ENCODE data around the gene ABCC8.

DNA sequence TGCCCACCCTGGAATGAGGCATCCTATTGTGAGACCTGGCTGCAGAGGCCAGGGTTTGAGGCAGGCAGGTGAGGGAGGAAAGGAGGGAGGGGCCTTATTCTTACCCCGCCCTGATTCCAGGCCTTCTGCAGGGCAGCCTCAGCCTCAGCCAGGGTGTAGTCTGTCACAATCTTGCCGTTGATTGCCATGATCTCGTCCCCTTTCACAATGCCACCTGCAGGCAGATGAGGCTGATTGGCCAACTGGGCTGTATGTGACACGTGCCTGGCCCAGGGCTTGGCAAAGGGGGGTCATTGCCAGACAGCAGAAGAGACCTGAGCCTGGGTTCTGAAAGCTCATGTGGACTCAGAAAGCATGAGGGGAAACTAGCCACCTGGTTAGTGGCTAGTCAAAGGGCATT, 21.4 kb upstream of the ABCC8 start:
- TF ChIP-seq, protein P1, sequence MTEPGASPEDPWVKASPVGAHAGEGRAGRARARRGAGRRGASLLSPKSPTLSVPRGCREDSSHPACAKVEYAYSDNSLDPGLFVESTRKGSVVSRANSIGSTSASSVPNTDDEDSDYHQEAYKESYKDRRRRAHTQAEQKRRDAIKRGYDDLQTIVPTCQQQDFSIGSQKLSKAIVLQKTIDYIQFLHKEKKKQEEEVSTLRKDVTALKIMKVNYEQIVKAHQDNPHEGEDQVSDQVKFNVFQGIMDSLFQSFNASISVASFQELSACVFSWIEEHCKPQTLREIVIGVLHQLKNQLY (CRISPR knock-in tag; IDR thresholded peaks at IDR 0.05), result no peak
- no peak for TF ChIP-seq SP1 (CRISPR knock-in tag; conservative IDR thresholded peaks at IDR 0.05)
- TF ChIP-seq, protein P2, sequence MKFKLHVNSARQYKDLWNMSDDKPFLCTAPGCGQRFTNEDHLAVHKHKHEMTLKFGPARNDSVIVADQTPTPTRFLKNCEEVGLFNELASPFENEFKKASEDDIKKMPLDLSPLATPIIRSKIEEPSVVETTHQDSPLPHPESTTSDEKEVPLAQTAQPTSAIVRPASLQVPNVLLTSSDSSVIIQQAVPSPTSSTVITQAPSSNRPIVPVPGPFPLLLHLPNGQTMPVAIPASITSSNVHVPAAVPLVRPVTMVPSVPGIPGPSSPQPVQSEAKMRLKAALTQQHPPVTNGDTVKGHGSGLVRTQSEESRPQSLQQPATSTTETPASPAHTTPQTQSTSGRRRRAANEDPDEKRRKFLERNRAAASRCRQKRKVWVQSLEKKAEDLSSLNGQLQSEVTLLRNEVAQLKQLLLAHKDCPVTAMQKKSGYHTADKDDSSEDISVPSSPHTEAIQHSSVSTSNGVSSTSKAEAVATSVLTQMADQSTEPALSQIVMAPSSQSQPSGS (CRISPR knock-in tag; IDR thresholded peaks at IDR 0.05; ENCODE audit: borderline replicate concordance, low read depth), result no peak
- TF ChIP-seq, protein P3, sequence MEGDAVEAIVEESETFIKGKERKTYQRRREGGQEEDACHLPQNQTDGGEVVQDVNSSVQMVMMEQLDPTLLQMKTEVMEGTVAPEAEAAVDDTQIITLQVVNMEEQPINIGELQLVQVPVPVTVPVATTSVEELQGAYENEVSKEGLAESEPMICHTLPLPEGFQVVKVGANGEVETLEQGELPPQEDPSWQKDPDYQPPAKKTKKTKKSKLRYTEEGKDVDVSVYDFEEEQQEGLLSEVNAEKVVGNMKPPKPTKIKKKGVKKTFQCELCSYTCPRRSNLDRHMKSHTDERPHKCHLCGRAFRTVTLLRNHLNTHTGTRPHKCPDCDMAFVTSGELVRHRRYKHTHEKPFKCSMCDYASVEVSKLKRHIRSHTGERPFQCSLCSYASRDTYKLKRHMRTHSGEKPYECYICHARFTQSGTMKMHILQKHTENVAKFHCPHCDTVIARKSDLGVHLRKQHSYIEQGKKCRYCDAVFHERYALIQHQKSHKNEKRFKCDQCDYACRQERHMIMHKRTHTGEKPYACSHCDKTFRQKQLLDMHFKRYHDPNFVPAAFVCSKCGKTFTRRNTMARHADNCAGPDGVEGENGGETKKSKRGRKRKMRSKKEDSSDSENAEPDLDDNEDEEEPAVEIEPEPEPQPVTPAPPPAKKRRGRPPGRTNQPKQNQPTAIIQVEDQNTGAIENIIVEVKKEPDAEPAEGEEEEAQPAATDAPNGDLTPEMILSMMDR (IDR thresholded peaks at IDR 0.05), result no peak
- TF ChIP-seq, protein P4, sequence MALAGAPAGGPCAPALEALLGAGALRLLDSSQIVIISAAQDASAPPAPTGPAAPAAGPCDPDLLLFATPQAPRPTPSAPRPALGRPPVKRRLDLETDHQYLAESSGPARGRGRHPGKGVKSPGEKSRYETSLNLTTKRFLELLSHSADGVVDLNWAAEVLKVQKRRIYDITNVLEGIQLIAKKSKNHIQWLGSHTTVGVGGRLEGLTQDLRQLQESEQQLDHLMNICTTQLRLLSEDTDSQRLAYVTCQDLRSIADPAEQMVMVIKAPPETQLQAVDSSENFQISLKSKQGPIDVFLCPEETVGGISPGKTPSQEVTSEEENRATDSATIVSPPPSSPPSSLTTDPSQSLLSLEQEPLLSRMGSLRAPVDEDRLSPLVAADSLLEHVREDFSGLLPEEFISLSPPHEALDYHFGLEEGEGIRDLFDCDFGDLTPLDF (CRISPR knock-in tag; IDR thresholded peaks at IDR 0.05), result no peak

All from WTC11 (cell line).